DMS 273 (cell line): ENCODE data around the gene ATE1.
"Not testable (repeated sequence)": the region's sequence is repeated elsewhere in the genome, so short reads cannot be mapped to it uniquely, and the experiment has no call there.

Experiments
- DNase-seq: peaks from one replicate; lab custom pipeline; 2025; ENCODE audit not compliant: unreplicated experiment; lab: John Stamatoyannopoulos, UW

ATE1 gene

GRCh38 chr10:121930268-121931085 is 2.6 kb upstream of the ATE1 start:
- not testable (repeated sequence) for DNase-seq

- not testable (repeated sequence) for DNase-seq
Observed at GRCh38 chr10:121929585-121930267, 1.9 kb upstream of the ATE1 start.

- DNase-seq = peak; percentile 52
Observed at GRCh38 chr10:121928528-121928884, 675 bp upstream of the ATE1 start.

GRCh38 chr10:121927318-121927840 is 452 bp downstream of the ATE1 start:
- DNase-seq = peak; percentile 60

GRCh38 chr10:121926671-121927317 is 1.0 kb downstream of the ATE1 start:
- peak; percentile 52 for DNase-seq

- no peak for DNase-seq
Observed at GRCh38 chr10:121926157-121926556, 1.7 kb downstream of the ATE1 start.

- DNase-seq = peak; percentile 35
Observed at GRCh38 chr10:121921238-121921931, 6.4 kb downstream of the ATE1 start.

GRCh38 chr10:121919666-121920065 is 8.2 kb downstream of the ATE1 start:
- DNase-seq = no peak

GRCh38 chr10:121918800-121919199 is 9.0 kb downstream of the ATE1 start:
- not testable (repeated sequence) for DNase-seq

- DNase-seq = no peak
Observed at GRCh38 chr10:121914661-121915060, 13.2 kb downstream of the ATE1 start.

- DNase-seq = no peak
Observed at GRCh38 chr10:121911421-121911697, 16.5 kb downstream of the ATE1 start.

- DNase-seq = no peak
Observed at GRCh38 chr10:121910673-121911420, 17.0 kb downstream of the ATE1 start.

GRCh38 chr10:121904888-121905287 is 22.9 kb downstream of the ATE1 start:
- DNase-seq = no peak

GRCh38 chr10:121900443-121901174 is 27.2 kb downstream of the ATE1 start:
- DNase-seq = peak; percentile 86

- peak; percentile 65 for DNase-seq
Observed at GRCh38 chr10:121899727-121900126, 28.1 kb downstream of the ATE1 start.

- no peak for DNase-seq
Observed at GRCh38 chr10:121891103-121891502, 36.7 kb downstream of the ATE1 start.

GRCh38 chr10:121889212-121889611 is 38.6 kb downstream of the ATE1 start:
- DNase-seq = no peak

GRCh38 chr10:121886997-121887622 is 40.7 kb downstream of the ATE1 start:
- peak; percentile 61 for DNase-seq

GRCh38 chr10:121886181-121886580 is 41.6 kb downstream of the ATE1 start:
- DNase-seq = no peak
